Stimulated activated CD8-positive, alpha-beta memory T cell treated with anti-CD3 and anti-CD28 coated beads, Interleukin-4, amount 100 ng/mL, for 4 hours (primary cell): ENCODE data around the gene ITPRIPL1.

Experiments used
- DNase-seq, 2 donors: peaks; one replicate each; pipeline ENCODE4 v3.0.0-alpha.2; 2020; ENCODE audit warnings: low read depth in 2 of 2, low spot score in 1 of 2

The ITPRIPL1 gene

DNA sequence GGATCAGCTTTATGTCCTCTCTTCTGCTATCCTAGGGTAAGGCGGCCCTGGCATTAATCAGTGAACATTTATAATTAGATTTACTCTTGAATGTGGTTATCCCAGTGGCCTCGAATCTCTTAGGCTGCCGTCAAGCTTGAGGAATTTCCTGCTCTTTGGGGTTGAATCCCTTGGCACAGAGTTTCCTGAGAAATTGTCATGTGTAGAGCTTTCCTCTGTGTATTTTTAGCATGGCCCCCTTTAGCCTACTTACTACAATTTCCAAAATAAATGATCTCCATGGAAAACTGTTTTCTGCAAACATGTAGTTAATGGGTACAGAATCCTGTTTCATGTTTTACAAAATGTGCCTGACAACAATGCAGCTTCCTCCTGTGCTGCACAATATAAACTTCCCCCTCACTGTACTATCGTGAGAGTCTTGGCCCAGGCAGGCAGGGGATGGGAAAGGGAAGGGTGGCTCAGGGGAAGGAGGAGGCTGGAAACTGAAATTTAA lies 28.5 kb downstream of the ITPRIPL1 start:
- DNase-seq, result no peak

DNA sequence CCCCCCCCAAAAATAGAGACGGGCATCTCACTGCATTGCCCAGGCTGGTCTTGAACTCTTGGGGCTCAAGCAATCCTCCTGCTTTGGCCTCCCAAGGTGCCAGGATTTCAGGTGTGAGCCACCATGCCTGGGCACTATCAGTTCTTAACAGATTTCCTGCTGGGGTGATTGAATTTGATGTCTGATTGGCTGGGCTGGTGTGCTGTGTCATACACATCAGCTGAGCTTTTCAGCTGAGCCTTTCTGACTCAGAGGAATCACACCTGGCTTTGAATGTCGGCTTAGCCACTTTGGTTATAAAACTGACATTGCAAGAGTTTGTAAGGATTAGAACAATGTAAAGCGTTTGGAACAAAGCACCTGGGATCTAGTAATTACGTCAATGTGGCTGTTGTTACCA lies 29.4 kb downstream of the ITPRIPL1 start:
- no peak for DNase-seq

DNA sequence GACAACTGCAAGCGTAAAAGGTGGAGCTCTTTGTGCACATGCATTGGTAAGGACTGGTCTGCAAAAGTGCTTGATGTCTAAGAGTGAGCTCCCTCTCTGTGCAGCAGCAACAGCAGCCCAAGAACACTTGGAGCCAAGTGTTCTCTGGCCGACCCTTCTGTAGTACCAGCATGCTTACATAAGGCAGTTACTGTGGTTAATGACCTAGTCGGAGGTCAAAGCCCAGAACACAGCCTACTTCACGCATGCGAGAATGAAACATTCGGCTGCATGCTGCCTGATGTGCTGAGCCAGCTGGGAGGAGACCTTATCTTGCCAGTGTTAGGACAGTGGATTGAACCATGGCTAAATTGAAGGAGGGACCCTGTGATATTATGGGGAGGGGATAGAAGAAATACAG lies 31.8 kb downstream of the ITPRIPL1 start:
- no peak for DNase-seq

DNA sequence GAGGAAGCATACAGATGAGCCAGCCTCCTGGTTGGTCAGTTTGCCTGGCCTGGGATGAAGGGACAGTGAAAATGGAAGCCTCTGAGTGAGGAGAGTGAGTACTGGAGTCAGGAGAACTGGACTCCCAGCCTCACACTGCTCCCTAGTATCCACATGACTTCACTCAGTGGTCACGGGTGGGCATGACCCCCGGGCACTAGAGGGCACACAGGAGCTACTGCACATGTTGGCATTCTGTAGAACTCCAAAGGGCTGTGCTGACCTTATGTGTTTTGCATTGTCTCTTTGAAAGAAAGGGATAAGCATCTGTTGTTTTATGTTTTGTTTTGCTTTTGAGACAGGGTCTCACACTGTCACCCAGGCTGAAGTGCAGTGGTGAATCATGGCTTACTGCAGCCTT lies 34.2 kb downstream of the ITPRIPL1 start:
- no peak for DNase-seq

DNA sequence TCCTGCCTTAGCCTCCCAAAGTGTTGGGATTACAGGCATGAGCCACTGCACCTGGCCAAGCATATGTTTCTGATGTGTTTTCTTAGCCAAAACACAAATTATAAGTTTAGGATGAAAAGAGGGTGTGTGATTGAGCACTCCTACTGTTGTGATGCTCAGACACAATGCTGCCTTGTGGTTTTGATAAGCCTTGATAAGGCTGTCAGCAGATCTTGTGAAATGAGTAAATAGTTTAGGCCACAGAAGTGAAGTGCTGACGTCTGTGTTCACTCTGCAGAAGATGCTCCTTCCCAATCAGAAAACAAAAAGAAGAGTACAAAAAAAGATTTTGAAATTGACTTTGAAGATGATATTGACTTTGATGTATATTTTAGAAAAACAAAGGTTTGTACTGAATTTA lies 34.7 kb downstream of the ITPRIPL1 start:
- no peak for DNase-seq

DNA sequence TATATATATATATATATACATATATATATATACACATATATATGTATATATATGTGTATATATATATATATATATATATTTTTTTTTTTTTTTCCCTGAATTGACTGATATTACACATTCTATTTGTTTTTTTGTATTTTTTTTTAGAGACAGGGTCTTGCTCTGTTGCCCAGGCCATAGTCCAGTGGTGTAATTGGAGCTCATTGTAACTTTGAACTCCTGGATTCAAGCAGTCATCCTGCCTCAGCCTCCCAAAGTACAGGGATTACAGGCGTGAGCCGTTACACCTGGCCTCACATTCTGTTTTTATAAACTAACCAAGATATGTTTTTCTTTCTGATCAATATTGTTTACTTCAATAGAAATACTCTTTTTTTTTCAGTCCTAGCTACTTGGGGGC lies 36.6 kb downstream of the ITPRIPL1 start:
- no peak for DNase-seq

DNA sequence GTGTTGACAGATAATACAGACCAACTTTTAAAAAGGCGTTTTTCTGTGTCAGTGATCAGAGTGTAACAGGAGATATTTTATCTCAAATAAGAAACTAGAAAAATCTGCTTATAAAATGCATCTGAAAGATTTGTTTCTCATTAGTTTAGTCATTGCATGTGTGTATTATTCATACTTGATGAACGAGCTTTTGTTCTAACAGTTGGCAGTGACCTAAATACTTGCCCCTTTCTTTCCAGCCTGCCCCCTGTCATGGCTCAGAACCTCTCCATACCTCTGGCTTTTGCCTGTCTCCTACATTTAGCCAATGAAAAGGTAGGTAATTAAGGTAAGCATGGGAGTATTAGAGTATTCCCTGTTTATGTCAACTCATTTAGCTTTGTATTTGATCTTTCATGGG lies 44.1 kb downstream of the ITPRIPL1 start:
- no peak for DNase-seq

DNA sequence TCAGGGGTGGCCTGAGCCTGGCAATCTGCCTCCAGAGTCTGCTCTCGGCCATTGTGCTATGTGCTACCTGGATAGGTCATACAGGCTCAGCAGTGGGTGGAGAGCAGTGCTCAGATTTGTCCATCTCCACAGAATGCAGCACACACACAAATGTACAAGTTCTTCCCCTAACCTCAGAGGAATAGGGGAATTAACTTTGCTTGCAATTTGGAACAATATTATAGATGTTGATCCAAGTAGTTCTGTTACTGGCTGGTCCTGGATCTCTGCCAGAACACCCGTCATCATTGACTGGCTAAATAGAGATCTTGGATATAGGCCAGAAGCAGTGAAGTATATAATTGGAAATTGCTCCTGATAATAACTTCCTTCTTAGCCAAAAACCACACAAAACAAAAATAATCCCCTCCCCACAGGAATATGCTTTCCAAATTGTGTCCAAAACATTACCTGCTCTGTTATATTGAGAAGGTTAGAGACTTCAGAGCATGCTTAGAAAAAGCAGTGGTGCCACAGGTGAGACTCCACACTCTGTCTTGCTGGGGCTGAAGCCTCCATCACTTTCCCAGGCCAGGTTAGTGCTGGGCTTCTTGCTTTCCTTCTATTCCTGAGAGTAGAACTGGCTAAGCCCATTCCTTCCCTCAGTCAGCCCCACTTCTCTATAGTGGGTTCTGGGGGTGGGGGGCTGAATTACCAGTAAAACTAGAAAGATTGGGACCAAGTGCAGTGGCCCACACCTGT lies 49.3 kb downstream of the ITPRIPL1 start:
- no peak for DNase-seq
